AG04450 (cell line): Measurements from ENCODE around the gene LMF1. TPM values are rescaled to one million over a fixed set of nuclear protein-coding genes. Genes with fewer than 3 reads are reported as not detected.
"Not testable (repeated sequence)": the region's sequence is repeated elsewhere in the genome, so short reads cannot be mapped to it uniquely, and the experiment has no call there.

ENCODE experiments used
- CTCF ChIA-PET: fragments of 300-600, 350-600 bp; formaldehyde crosslinking; extraction: SDS; loops from one replicate; lab custom pipeline; 2022; ENCODE audit warnings: antibody characterized with exemption, inconsistent platforms; lab: Charles Lee
- POLR2A ChIA-PET: fragments of 350-600 bp; formaldehyde crosslinking; extraction: SDS; loops from one replicate; lab custom pipeline; 2021; ENCODE audit warnings: antibody characterized with exemption, inconsistent platforms; lab: Yijun Ruan, JAX
- DNase-seq: peaks from one replicate; pipeline ENCODE4 v3.0.0-alpha.2; 2011; ENCODE audit warnings: low read depth, low spot score
- H3K27ac ChIP-seq: one replicate; pipeline ENCODE4 v1.5.1; 2012; ENCODE audit warnings: low read depth, low read length, control low read depth
- H3K27me3 ChIP-seq: one replicate; pipeline ENCODE4 v1.6.0; 2012; ENCODE audit warnings: low read length; ENCODE audit not compliant: control insufficient read depth, insufficient read depth
- H3K4me3 ChIP-seq: 2 replicates; pipeline ENCODE4 v1.5.1; 2011; ENCODE audit warnings: mild to moderate bottlenecking, low read depth, low read length, control low read depth
- H3K9me3 ChIP-seq: 2 replicates; pipeline ENCODE4 v1.5.1; 2012; ENCODE audit warnings: low read length; ENCODE audit not compliant: control insufficient read depth, insufficient read depth
- polyA plus RNA-seq: library from polyadenylated mRNA; depleted of rRNA; stranded (reverse); fragments of >200 nt; gene quantifications from 2 replicates; pipeline ENCODE4 v1.2.3, GENCODE V29; 2011
- TF ChIP-seq, protein P1 (sequence below): IDR thresholded peaks from 2 replicates; pipeline ENCODE4 v1.5.1; 2011; ENCODE audit warnings: low read depth, low read length, control low read depth, inconsistent platforms

The LMF1 gene
- polyA plus RNA-seq, 1 experiment = 11.8 TPM

- DNase-seq = no peak
- ChIA-PET CTCF (no interaction called here), POLR2A (no interaction called here)
These were observed 103.1 kb downstream of the LMF1 start for GRCh38 chr16:867421-868385.

GRCh38 chr16:866252-866896 lies 104.4 kb downstream of the LMF1 start:
- Histone ChIP-seq H3K4me3 (no peak overlapping the region), H3K27me3 (peaks cover 2% of the 10 kb centered on the region), H3K27ac (no peak overlapping the region), H3K9me3 (peaks cover 50% of the 10 kb centered on the region)
- CTCF ChIA-PET = no interaction called here
- POLR2A ChIA-PET = no interaction called here
- no peak for DNase-seq
- TF ChIP-seq, protein P1, sequence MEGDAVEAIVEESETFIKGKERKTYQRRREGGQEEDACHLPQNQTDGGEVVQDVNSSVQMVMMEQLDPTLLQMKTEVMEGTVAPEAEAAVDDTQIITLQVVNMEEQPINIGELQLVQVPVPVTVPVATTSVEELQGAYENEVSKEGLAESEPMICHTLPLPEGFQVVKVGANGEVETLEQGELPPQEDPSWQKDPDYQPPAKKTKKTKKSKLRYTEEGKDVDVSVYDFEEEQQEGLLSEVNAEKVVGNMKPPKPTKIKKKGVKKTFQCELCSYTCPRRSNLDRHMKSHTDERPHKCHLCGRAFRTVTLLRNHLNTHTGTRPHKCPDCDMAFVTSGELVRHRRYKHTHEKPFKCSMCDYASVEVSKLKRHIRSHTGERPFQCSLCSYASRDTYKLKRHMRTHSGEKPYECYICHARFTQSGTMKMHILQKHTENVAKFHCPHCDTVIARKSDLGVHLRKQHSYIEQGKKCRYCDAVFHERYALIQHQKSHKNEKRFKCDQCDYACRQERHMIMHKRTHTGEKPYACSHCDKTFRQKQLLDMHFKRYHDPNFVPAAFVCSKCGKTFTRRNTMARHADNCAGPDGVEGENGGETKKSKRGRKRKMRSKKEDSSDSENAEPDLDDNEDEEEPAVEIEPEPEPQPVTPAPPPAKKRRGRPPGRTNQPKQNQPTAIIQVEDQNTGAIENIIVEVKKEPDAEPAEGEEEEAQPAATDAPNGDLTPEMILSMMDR = no peak

More at GRCh38 chr16:867421-868385, 103.1 kb downstream of the LMF1 start:
- Histone ChIP-seq H3K27me3 (peaks cover 2% of the 10 kb centered on the region), H3K9me3 (peaks cover 49% of the 10 kb centered on the region), H3K4me3 (no peak overlapping the region), H3K27ac (no peak overlapping the region)
- TF ChIP-seq, protein P1 = no peak

DNA sequence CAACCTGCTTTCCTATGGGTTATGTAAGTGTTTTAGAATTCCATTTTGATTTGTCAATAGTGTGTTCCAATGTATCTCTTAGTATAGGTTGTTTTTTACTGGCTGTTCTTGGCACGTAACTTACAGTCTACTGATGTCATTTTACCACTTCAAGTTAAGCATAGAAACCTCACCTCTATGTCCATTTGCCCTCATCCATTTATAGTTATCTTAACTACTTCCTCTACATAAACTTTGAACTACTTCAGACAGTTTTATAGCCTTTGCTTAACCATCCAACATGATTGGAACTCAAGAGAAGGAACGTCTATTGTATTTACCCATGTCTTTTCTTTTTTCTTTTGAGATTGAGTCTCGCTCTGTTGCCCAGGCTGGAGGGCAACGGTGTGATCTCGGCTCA lies 105.8 kb downstream of the LMF1 start:
- POLR2A ChIA-PET = no interaction called here
- no peak overlapping the region for H3K27ac ChIP-seq
- no peak for DNase-seq
- H3K9me3 ChIP-seq = peaks cover 39% of the 10 kb centered on the region
- H3K4me3 ChIP-seq = no peak overlapping the region
- TF ChIP-seq, protein P1 = no peak
- H3K27me3 ChIP-seq = peaks cover 2% of the 10 kb centered on the region
- CTCF ChIA-PET = interaction anchor here (0.5 kb wide), 1 partner anchor 179 kb away, joined by 4 read pairs; no protein-coding TSS in a partner anchor

DNA sequence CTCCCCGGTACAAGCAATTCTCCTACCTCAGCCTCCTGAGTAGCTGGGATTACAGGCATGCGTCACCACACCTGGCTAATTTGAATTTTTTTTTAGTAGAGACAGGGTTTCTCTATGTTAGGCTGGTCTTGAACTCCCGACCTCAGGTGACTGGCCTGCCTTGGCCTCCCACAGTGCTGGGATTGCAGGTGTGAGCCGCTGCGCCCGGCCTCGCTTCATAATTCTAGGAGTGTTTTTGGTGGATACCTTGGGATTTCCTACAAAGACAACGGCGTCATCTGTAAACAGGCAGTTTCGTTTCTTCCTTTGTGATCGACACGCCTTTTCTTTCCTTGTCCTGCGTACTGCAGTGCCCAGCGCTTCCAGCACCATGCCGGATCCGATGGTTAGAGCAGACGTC lies 109.3 kb downstream of the LMF1 start:
- peaks cover 23% of the 10 kb centered on the region for H3K9me3 ChIP-seq
- H3K4me3 ChIP-seq = no peak overlapping the region
- ChIA-PET POLR2A (no interaction called here), CTCF (no interaction called here)
- TF ChIP-seq, protein P1 = no peak
- no peak for DNase-seq
- H3K27me3 ChIP-seq = peaks cover 2% of the 10 kb centered on the region
- no peak overlapping the region for H3K27ac ChIP-seq

GRCh38 chr16:860891-861290 lies 109.9 kb downstream of the LMF1 start:
- no peak overlapping the region for H3K4me3 ChIP-seq
- POLR2A ChIA-PET = no interaction called here
- TF ChIP-seq, protein P1 = no peak
- CTCF ChIA-PET = no interaction called here
- H3K27ac ChIP-seq = no peak overlapping the region
- no peak for DNase-seq
- H3K9me3 ChIP-seq = peaks cover 27% of the 10 kb centered on the region
- peaks cover 2% of the 10 kb centered on the region for H3K27me3 ChIP-seq

DNA sequence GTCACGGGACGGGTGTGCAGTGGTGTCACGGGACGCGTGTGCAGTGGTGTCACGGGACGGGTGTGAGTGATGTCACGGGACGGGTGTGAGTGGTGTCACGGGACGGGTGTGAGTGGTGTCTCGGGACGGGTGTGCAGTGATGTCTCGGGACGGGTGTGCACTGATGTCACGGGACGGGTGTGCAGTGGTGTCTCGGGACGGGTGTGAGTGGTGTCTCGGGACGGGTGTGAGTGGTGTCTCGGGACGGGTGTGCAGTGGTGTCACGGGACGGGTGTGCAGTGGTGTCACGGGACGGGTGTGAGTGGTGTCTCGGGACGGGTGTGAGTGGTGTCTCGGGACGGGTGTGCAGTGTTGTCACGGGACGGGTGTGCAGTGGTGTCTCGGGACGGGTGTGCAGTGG lies 111.8 kb downstream of the LMF1 start:
- CTCF ChIA-PET, POLR2A ChIA-PET, H3K27me3 ChIP-seq, DNase-seq, H3K27ac ChIP-seq, H3K4me3 ChIP-seq: not testable (repeated sequence)
- peaks cover 46% of the 10 kb centered on the region for H3K9me3 ChIP-seq

GRCh38 chr16:858441-858840 lies 112.3 kb downstream of the LMF1 start:
- peaks cover 52% of the 10 kb centered on the region for H3K9me3 ChIP-seq
- H3K27me3 ChIP-seq, POLR2A ChIA-PET, DNase-seq, H3K27ac ChIP-seq, H3K4me3 ChIP-seq, CTCF ChIA-PET: not testable (repeated sequence)
